Central memory CD8-positive, alpha-beta T cell (primary cell): ENCODE measurements around the gene PLCD1.

Experiments
- ATAC-seq: fragments of 150-1000 bp; cut with Tn5 transposase; replicated peaks from 2 replicates; pipeline ENCODE4 v1.10.0; 2022; ENCODE audit warnings: mild to moderate bottlenecking, moderate FRiP score, moderate number of reproducible peaks; ENCODE audit not compliant: poor library complexity, severe bottlenecking; ENCODE audit errors: extremely low read depth
- DNase-seq, 2 donors: peaks; one replicate each; pipeline ENCODE4 v3.0.0; 2021; ENCODE audit warnings: low spot score in 2 of 2
- H3K27ac Mint-ChIP-seq: one replicate; pipeline ENCODE4 v1.8.0; 2022; ENCODE audit warnings: low read depth, mild to moderate bottlenecking, moderate library complexity, mixed read lengths
- H3K27me3 Mint-ChIP-seq: one replicate; pipeline ENCODE4 v1.8.0; 2022; ENCODE audit warnings: mixed read lengths
- H3K36me3 Mint-ChIP-seq: one replicate; pipeline ENCODE4 v1.8.0; 2022; ENCODE audit warnings: mild to moderate bottlenecking, moderate library complexity, mixed read lengths; ENCODE audit not compliant: insufficient read depth
- H3K4me1 Mint-ChIP-seq: one replicate; pipeline ENCODE4 v1.8.0; 2022; ENCODE audit warnings: mixed read lengths
- H3K4me3 Mint-ChIP-seq: one replicate; pipeline ENCODE4 v1.8.0; 2022; ENCODE audit warnings: mild to moderate bottlenecking, moderate library complexity, mixed read lengths
- H3K9me3 Mint-ChIP-seq: one replicate; pipeline ENCODE4 v1.8.0; 2022; ENCODE audit warnings: mixed read lengths

Gene PLCD1

DNA sequence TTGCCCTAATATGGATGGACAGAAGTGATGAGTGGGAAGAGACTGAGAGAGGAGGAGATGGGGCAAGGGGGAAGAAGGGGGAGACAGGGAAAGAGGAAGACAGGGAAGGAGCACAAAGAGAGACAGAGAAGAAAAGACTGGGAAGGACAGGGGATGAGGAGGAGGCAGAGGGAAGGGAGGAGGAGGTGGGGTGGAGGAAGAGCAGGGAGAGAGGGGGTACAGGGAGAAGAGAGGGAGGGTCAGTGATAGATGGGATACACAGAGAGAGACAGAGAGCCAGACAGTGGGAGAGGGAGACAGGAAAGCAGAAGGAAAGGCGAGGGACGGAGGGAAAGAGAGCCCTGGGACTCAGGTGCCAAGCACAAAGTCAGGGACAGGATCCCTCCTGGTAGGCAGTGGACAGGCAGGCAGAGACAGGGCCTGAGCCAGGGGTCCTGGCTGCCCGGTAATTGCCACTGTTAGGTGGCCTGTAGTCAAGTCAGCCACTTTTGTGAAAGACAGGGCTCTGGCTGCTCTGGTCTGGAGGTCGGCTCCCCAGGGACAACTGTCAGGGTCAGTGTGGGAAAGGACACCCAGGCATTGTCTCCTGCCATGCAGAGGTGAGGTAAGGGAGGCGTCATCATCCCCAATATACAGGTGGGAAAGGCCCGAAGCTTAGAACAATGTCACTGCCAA lies 29.1 kb downstream of the PLCD1 start:
- Mint-ChIP-seq H3K9me3 (no peaks in the 10 kb centered on the region), H3K27ac (peak overlapping the region; percentile 88), H3K4me3 (no peak overlapping the region), H3K27me3 (no peaks in the 10 kb centered on the region), H3K4me1 (peaks cover 63% of the 10 kb centered on the region), H3K36me3 (peaks cover 14% of the 10 kb centered on the region)
- ATAC-seq (no peak), DNase-seq (no peak)

DNA sequence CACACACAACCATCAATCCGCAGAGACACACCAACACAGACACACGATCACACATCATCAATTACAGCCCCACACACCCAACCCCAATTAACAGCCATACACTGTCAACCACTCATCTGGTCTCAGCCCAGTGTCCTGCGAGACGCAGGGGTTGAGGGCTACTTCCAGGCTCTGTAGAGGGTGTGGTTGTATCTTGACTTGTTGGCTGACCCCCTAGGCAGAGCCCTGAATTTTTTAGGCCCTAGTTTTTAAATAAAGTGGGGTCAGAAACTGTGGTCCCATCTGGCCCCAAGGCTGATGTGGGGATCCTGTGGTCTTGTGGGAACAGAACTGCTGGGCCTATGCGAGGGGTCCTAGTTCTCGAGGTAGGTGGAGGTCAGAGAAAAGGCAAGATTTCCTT lies 29.6 kb downstream of the PLCD1 start:
- Mint-ChIP-seq H3K36me3 (peaks cover 17% of the 10 kb centered on the region), H3K4me1 (peaks cover 64% of the 10 kb centered on the region), H3K27ac (peak overlapping the region; percentile 88), H3K27me3 (no peaks in the 10 kb centered on the region), H3K4me3 (no peak overlapping the region), H3K9me3 (no peaks in the 10 kb centered on the region)
- DNase-seq (no peak), ATAC-seq (no peak)

DNA sequence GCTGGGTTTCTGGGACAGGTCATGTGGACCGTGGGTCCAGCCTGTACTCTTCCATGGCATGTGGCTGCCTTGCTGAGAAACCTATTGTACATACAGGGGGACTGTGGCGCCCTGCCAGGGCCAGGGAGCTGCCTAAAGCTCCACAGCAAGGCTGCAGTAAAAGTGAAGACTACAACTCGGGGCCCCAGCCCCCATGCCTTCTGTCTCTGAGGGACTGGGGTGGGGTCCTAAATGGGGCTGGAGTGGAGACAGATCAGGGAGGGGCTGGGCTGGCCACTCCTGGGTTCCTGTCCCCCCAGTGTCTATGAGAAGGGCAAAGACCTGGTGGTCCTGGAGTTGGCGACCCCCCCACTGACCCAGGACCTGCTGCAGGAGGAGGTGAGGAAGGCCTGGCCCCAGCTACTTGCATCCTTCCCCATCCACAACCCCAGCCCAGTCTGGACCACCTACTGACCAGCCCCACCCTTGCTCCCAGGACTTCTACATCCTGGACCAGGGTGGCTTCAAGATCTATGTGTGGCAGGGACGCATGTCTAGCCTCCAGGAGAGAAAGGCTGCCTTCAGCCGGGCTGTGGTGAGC lies 31.6 kb downstream of the PLCD1 start:
- ATAC-seq, result no peak
- no peak for DNase-seq
- Mint-ChIP-seq H3K27me3 (no peaks in the 10 kb centered on the region), H3K4me3 (peak overlapping the region; percentile 72), H3K36me3 (peaks cover 18% of the 10 kb centered on the region), H3K27ac (peak overlapping the region; percentile 88), H3K4me1 (peaks cover 63% of the 10 kb centered on the region), H3K9me3 (no peaks in the 10 kb centered on the region)

DNA sequence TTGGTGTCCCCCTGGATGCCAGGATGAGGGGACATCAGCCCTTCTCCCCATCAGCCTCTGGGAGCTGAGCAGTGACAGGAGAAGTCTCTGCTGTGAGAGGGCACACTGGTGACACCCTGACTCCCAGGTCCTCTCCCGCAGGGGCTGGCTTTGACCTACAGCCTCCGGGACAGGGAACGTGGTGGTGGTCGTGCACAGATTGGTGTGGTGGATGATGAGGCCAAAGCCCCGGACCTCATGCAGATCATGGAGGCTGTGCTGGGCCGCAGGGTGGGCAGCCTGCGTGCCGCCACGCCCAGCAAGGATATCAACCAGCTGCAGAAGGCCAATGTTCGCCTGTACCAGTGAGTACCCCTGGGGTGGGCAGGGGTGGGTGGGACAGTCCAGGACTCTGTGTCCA lies 32.1 kb downstream of the PLCD1 start:
- H3K9me3 Mint-ChIP-seq, result no peaks in the 10 kb centered on the region
- peaks cover 61% of the 10 kb centered on the region for H3K4me1 Mint-ChIP-seq
- H3K4me3 Mint-ChIP-seq, result peak overlapping the region; percentile 50
- H3K27ac Mint-ChIP-seq, result peak overlapping the region; percentile 41
- ATAC-seq (no peak), DNase-seq (no peak)
- H3K27me3 Mint-ChIP-seq, result no peaks in the 10 kb centered on the region
- H3K36me3 Mint-ChIP-seq, result peaks cover 18% of the 10 kb centered on the region

DNA sequence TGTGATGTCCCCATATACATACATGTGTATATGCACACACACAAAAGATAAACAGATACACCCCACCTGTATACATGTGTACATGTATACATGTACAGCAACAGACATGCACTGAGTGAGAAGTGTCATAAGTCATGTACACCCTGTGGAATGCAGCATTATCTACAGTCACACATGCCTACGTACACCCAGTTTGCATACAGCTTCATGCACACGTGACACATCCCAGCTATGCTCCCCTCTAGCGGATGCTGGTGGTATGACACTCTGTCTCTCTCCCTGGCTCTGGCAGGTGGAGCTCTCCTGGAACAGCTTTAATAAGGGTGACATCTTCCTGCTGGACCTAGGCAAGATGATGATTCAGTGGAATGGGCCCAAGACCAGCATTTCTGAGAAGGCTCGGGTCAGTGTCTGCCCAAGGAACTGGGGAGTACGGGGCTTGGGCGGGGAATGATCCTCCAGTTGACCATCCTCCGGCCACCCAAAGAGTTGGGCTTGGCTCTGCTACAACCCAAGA lies 32.6 kb downstream of the PLCD1 start:
- peaks cover 14% of the 10 kb centered on the region for H3K36me3 Mint-ChIP-seq

DNA sequence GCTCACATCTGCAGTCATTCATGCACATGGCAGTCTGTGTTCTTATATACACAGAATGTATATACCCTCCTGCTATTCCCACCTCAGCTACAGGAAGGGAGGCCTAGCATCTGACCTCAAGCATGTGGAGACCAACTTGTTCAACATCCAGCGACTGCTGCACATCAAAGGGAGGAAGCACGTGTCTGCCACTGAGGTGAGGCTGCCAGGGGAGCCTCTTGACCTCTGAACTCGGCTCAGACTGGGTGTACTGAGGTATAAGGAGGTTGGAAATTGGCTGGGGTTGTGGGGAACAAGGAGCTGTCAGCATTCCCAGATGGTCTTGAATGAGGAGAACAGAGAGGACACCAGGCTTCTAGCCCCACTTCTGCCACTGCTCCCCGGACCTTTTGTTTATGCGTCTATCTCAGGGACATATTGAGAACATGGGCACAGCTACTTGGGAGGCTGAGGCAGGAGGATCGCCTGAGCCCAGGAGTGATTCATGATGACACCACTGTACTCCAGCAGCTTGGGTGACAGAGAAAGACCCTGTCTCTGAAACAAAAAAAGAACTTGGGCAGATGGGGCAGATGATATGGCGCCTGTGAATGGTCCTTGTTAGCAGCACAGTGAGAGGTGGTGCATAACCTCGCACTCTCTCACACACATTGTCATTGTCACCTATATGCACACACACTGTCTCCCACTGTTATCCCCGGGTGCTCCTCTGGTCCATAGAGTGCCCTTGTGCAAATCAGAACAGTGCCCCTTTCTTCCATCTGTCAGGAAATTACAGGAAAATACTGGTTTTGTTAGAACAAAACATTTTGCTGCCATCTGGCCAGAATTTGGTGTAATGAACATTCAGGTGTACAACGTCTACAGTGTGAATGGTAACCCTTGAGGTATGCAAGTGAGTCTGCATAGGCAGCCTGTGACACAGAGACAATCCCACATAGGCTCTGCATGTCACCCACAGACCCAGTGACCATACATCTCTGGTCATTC lies 33.5 kb downstream of the PLCD1 start:
- peak overlapping the region; percentile 41 for H3K27ac Mint-ChIP-seq
- no peaks in the 10 kb centered on the region for H3K27me3 Mint-ChIP-seq
- peaks cover 61% of the 10 kb centered on the region for H3K4me1 Mint-ChIP-seq
- H3K4me3 Mint-ChIP-seq, result peak overlapping the region; percentile 94
- peaks cover 14% of the 10 kb centered on the region for H3K36me3 Mint-ChIP-seq
- ATAC-seq (no peak), DNase-seq (no peak)
- H3K9me3 Mint-ChIP-seq, result no peaks in the 10 kb centered on the region

More for the DNA sequence above, 32.6 kb downstream of the PLCD1 start:
- Mint-ChIP-seq H3K27me3 (no peaks in the 10 kb centered on the region), H3K4me1 (peaks cover 61% of the 10 kb centered on the region), H3K27ac (peak overlapping the region; percentile 41), H3K9me3 (no peaks in the 10 kb centered on the region), H3K4me3 (peak overlapping the region; percentile 50)
- DNase-seq (peak; percentile 73 to 79), ATAC-seq (peak; percentile 41)

DNA sequence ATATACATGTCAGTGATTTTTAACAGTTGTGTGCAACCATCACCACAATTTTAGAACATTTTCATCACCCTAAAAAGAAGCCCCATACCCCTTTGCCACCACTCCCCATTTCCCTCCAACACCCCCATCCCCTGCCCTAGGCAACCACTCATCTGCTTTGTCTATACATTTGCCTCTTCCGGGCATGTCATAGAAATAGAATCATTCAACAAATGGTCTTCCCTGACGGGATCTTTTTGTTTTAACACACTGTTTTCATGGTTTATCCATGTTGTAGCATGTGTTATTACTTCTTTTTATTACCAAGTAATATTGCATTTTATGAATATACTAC lies 34.8 kb downstream of the PLCD1 start:
- no peak for DNase-seq
- H3K36me3 Mint-ChIP-seq, result peaks cover 16% of the 10 kb centered on the region
- peak overlapping the region; percentile 94 for H3K4me3 Mint-ChIP-seq
- no peak for ATAC-seq
- H3K27ac Mint-ChIP-seq, result peak overlapping the region; percentile 89
- no peaks in the 10 kb centered on the region for H3K27me3 Mint-ChIP-seq
- no peaks in the 10 kb centered on the region for H3K9me3 Mint-ChIP-seq
- H3K4me1 Mint-ChIP-seq, result peaks cover 57% of the 10 kb centered on the region

DNA sequence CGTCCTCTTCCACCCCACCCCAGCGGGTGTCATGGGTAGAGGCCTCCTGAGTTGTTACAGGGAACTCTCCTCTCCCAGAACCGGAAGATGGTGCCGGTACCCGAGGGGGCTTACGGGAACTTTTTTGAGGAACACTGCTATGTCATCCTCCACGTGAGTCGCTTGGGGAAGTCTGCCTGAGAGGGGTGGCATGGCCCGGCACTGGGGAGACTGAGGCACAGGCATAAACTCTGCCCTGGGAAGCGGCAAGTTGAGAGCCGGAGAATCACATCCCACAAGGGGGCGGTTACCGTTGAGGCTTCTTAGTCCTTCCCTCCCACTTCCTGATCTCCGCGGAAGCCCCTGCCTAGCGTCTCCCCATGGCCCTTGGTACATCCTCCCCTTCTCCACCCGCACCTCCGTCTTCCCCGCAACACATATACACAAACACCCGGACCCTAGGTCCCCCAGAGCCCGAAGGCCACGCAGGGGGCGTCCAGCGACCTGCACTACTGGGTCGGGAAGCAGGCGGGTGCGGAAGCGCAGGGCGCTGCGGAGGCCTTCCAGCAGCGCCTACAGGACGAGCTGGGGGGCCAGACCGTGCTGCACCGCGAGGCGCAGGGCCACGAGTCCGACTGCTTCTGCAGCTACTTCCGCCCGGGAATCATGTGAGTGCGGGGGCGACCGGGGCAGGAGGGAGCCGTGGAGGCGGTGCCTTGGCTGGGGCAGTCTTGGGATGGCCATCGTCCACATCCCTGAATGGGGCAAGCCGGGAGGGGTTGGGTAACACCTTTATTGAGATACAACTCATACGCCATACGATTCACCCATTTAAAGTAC lies 35.4 kb downstream of the PLCD1 start:
- peak overlapping the region; percentile 94 for H3K4me3 Mint-ChIP-seq
- H3K36me3 Mint-ChIP-seq, result peaks cover 16% of the 10 kb centered on the region
- H3K9me3 Mint-ChIP-seq, result no peaks in the 10 kb centered on the region
- DNase-seq, result peak; percentile 30 to 33
- ATAC-seq, result peak; percentile 59
- peak overlapping the region; percentile 89 for H3K27ac Mint-ChIP-seq
- H3K4me1 Mint-ChIP-seq, result peaks cover 52% of the 10 kb centered on the region
- H3K27me3 Mint-ChIP-seq, result no peaks in the 10 kb centered on the region

DNA sequence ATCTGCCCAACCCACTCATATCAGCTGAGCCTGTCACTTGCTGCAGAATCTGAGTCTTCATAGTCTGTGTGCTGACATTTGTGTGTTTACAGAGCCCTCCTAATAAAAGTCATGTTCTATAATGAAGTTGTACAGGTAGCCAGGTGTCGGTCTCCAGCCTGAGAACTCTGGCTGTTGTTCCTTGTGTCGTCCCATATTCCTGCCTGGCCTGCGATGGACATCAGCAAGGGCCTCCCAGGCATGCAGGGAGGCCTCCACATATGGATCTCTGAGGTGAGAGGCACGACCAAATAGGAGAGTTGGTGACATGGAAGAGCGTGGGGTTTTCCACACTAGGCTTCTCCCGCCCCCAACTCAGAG lies 36.0 kb downstream of the PLCD1 start:
- ATAC-seq (no peak), DNase-seq (no peak)
- Mint-ChIP-seq H3K36me3 (peaks cover 14% of the 10 kb centered on the region), H3K4me1 (peaks cover 48% of the 10 kb centered on the region), H3K27me3 (no peaks in the 10 kb centered on the region), H3K27ac (peak overlapping the region; percentile 89), H3K4me3 (peak overlapping the region; percentile 94), H3K9me3 (no peaks in the 10 kb centered on the region)

DNA sequence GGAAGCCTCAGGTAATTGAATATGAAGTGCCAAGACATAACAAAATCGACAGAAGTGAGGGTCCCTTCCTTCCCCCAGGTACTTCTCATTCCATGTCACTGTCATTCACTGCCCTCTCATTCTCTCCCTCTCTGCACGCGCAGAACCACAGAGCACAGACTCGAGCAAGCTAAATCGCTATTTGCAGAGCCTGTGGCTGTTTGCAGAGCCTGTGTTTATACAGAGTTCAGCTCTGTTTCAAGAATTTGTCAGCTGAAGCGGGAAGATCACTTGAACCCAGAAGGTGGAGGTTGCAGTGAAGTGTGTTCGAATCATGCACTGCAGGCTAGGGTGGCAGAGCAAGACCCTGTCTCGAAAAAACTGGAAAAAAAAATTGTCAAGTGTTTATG lies 36.4 kb downstream of the PLCD1 start:
- ATAC-seq (no peak), DNase-seq (no peak)
- Mint-ChIP-seq H3K27me3 (no peaks in the 10 kb centered on the region), H3K9me3 (no peaks in the 10 kb centered on the region), H3K4me1 (peaks cover 45% of the 10 kb centered on the region), H3K27ac (peak overlapping the region; percentile 89), H3K36me3 (peaks cover 10% of the 10 kb centered on the region), H3K4me3 (peak overlapping the region; percentile 94)

DNA sequence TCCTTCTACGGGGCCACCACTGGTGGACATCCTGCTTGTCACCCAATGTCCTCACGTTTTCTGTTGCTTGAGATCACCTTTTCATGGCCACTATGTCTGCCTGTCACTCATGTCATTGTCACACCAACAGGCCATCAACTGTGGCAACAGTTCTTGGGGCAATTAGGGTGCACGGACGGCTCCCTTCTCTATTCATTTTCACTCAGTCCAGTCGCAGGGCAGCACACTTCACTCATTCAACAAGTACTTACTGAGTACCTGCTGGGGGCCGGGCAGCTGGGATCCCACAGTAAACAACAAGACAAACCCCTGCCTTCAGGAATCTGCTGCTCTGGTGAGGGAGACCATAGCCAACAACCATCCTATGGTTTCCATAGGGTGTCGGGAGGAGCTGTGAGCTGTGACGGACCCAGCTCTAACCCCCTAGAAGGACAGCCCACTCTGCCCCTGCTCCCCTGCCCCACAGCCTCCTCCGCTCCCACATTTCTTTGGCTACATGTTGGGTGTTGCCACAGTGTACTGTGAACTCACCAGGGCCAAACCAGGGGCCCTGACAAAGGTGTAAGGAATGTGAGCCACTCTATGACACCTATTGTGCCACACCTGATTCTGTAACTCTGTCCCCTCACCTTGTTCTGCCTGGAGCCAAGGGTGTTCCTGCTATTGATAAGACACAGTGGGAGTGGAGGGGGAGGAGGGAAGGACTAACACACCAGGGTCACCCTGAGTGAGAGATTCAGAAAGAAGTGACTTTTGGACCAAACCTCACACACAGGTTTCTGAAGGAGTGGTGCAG lies 37.0 kb downstream of the PLCD1 start:
- peaks cover 42% of the 10 kb centered on the region for H3K4me1 Mint-ChIP-seq
- peak overlapping the region; percentile 94 for H3K4me3 Mint-ChIP-seq
- no peak overlapping the region for H3K27ac Mint-ChIP-seq

More for the DNA sequence above, 37.0 kb downstream of the PLCD1 start:
- no peak for DNase-seq
- ATAC-seq, result no peak
- no peaks in the 10 kb centered on the region for H3K9me3 Mint-ChIP-seq
- peaks cover 10% of the 10 kb centered on the region for H3K36me3 Mint-ChIP-seq
- no peaks in the 10 kb centered on the region for H3K27me3 Mint-ChIP-seq
